CD4-positive, CD25-positive, alpha-beta regulatory T cell (primary cell): ENCODE results near the gene NR1I3. TPM values are rescaled to one million over a fixed set of nuclear protein-coding genes. Genes with fewer than 3 reads are reported as not detected.

ENCODE experiments used
- ATAC-seq, 2 donors: fragments of 150-1000 bp; cut with Tn5 transposase; one replicate each; pipeline ENCODE4 v1.10.0; 2021; ENCODE audit warnings: low read depth in 2 of 2, moderate number of reproducible peaks in 2 of 2, moderate library complexity in 1 of 2
- DNase-seq, 3 donors: peaks; one replicate each; pipeline versions ENCODE4 v3.0.0 to v3.0.0-alpha.2; 2012 to 2022; ENCODE audit warnings: mixed read lengths in 1 of 3
- H3K27ac ChIP-seq: one replicate; pipeline ENCODE4 v1.7.0; 2013; ENCODE audit warnings: mild to moderate bottlenecking, low read length; ENCODE audit not compliant: insufficient read depth, poor library complexity, severe bottlenecking
- H3K27me3 ChIP-seq: one replicate; pipeline ENCODE4 v1.7.0; 2013; ENCODE audit warnings: low read length; ENCODE audit not compliant: control insufficient read depth, insufficient read depth
- H3K36me3 ChIP-seq: one replicate; pipeline ENCODE4 v1.7.0; 2013; ENCODE audit warnings: mild to moderate bottlenecking, low read length, moderate library complexity; ENCODE audit not compliant: control insufficient read depth, insufficient read depth
- H3K4me1 ChIP-seq: 2 replicates; pipeline ENCODE4 v1.7.0; 2013; ENCODE audit warnings: mild to moderate bottlenecking, low read length; ENCODE audit not compliant: insufficient read depth, control insufficient read depth, poor library complexity, severe bottlenecking
- H3K4me3 ChIP-seq: one replicate; pipeline ENCODE4 v1.7.0; 2013; ENCODE audit warnings: low read depth, mild to moderate bottlenecking, low read length, moderate library complexity
- H3K9me3 ChIP-seq, 2 experiments: 1 replicate in 1 of 2; 2 replicates in 1 of 2; pipeline ENCODE4 v1.7.0; 2013; ENCODE audit warnings: low read length in 2 of 2, mild to moderate bottlenecking in 1 of 2, moderate library complexity in 1 of 2; ENCODE audit not compliant: control insufficient read depth in 2 of 2
- H3K27ac Mint-ChIP-seq, 3 donors: one replicate each; pipeline ENCODE4 v1.8.0; 2020 to 2022; ENCODE audit warnings: mild to moderate bottlenecking in 3 of 3, mixed read lengths in 3 of 3, moderate library complexity in 2 of 3
- H3K27me3 Mint-ChIP-seq: one replicate; pipeline ENCODE4 v1.8.0; 2022; ENCODE audit warnings: mild to moderate bottlenecking, mixed read lengths
- H3K36me3 Mint-ChIP-seq: one replicate; pipeline ENCODE4 v1.8.0; 2020; ENCODE audit warnings: mixed read lengths
- H3K4me1 Mint-ChIP-seq, 4 donors: one replicate each; pipeline ENCODE4 v1.8.0; 2020 to 2022; ENCODE audit warnings: mixed read lengths in 4 of 4, mild to moderate bottlenecking in 1 of 4
- H3K4me3 Mint-ChIP-seq, 4 donors: one replicate each; pipeline ENCODE4 v1.8.0; 2020 to 2022; ENCODE audit warnings: mild to moderate bottlenecking in 4 of 4, mixed read lengths in 4 of 4, moderate library complexity in 3 of 4
- H3K9me3 Mint-ChIP-seq, 7 donors: one replicate each; pipeline ENCODE4 v1.8.0; 2020 to 2022; ENCODE audit warnings: mixed read lengths in 7 of 7, mild to moderate bottlenecking in 3 of 7, moderate library complexity in 2 of 7
- polyA plus RNA-seq, 4 donors: library from polyadenylated mRNA; unstranded; fragments of 300-500 nt; fragmentation: Illumina TruSeq; gene quantifications; one replicate each; pipeline ENCODE4 v1.2.3, GENCODE V29; 2021
- total RNA-seq: library from RNA; stranded (reverse); gene quantifications from one replicate; pipeline ENCODE4 v1.2.3, GENCODE V29; 2022

Gene NR1I3
- total and polyA plus RNA-seq, 5 donors from 2014 or later: 0.21 TPM; not detected in 4

GRCh38 chr1:161216945-161217712, 20.9 kb downstream of the NR1I3 start:
- Mint-ChIP-seq H3K27ac (peak overlapping the region; percentile 87 to 98 (median 97)), H3K4me1 (peaks cover 0 to 69% (median 31%) of the 10 kb centered on the region in 4 donors), H3K27me3 (no peaks in the 10 kb centered on the region), H3K36me3 (peaks cover 22% of the 10 kb centered on the region), H3K9me3 (no peaks in the 10 kb centered on the region), H3K4me3 (peak overlapping the region; percentile 32 to 87 (median 72))
- DNase-seq (peak in 1 of 3 donors; percentile 49), ATAC-seq (peak; percentile 16 to 32)
- peaks cover 38% of the 10 kb centered on the region for H3K4me1 ChIP-seq
- no peaks in the 10 kb centered on the region for H3K27me3 ChIP-seq
- peak overlapping the region; percentile 34 for H3K4me3 ChIP-seq
- H3K27ac ChIP-seq: peak overlapping the region; percentile 62
- H3K36me3 ChIP-seq: peaks cover 19% of the 10 kb centered on the region
- no peaks in the 10 kb centered on the region for H3K9me3 ChIP-seq

DNA sequence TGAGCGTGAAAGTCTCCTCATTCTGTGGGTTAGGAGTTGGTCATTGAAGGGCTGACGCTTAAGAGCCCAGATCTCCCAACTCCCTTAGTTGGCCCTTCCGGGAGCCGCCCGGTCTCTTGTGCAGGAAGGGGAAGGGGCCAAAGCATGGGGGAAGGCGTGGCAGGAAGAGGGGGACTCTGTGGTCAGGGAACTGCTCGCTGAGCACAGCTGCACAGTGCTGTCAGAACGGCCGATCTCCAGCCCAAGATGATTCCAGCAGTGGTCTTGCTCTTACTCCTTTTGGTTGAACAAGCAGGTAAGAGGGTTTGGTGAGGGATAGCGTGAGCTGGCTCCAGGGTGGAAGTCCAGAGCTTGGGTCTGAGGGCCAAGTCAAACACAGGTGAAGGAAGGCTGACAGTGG, 22.9 kb downstream of the NR1I3 start, which contains the start of gene FCER1G:
FCER1G (plus strand) TSS at position 220 of the 400 bp plus-strand sequence; CDS start at position 247, 27 bp downstream.
- no peak for ATAC-seq
- Histone ChIP-seq H3K27ac (no peak within 1 kb of the TSS), H3K9me3 (no peaks in the 10 kb centered on the region), H3K4me1 (peaks cover 37% of the 10 kb centered on the region), H3K36me3 (peaks cover 39% of the 10 kb centered on the region), H3K4me3 (no peak within 1 kb of the TSS), H3K27me3 (no peaks in the 10 kb centered on the region)
- Mint-ChIP-seq H3K4me1 (peaks cover 0 to 62% (median 29%) of the 10 kb centered on the region in 4 donors), H3K36me3 (peaks cover 32% of the 10 kb centered on the region), H3K9me3 (no peaks in the 10 kb centered on the region), H3K4me3 (peak within 1 kb of the TSS; percentile 27 to 84 (median 70)), H3K27ac (peak within 1 kb of the TSS; percentile 83 to 91 (median 87)), H3K27me3 (no peaks in the 10 kb centered on the region)
- peak in 1 of 3 donors; percentile 43 for DNase-seq

GRCh38 chr1:161214369-161214768, 23.6 kb downstream of the NR1I3 start:
- Histone ChIP-seq H3K9me3 (no peaks in the 10 kb centered on the region), H3K27ac (no peak overlapping the region), H3K4me3 (no peak overlapping the region), H3K36me3 (peaks cover 46% of the 10 kb centered on the region), H3K27me3 (no peaks in the 10 kb centered on the region), H3K4me1 (peaks cover 36% of the 10 kb centered on the region)
- peak overlapping the region in 3 of 4 donors; percentile 27 to 84 (median 61) for H3K4me3 Mint-ChIP-seq
- DNase-seq: no peak
- H3K27me3 Mint-ChIP-seq: no peaks in the 10 kb centered on the region
- no peaks in the 10 kb centered on the region for H3K9me3 Mint-ChIP-seq
- peaks cover 0 to 62% (median 32%) of the 10 kb centered on the region in 4 donors for H3K4me1 Mint-ChIP-seq
- H3K36me3 Mint-ChIP-seq: peaks cover 36% of the 10 kb centered on the region
- ATAC-seq: no peak
- H3K27ac Mint-ChIP-seq: peak overlapping the region; percentile 7 to 91 (median 67)

DNA sequence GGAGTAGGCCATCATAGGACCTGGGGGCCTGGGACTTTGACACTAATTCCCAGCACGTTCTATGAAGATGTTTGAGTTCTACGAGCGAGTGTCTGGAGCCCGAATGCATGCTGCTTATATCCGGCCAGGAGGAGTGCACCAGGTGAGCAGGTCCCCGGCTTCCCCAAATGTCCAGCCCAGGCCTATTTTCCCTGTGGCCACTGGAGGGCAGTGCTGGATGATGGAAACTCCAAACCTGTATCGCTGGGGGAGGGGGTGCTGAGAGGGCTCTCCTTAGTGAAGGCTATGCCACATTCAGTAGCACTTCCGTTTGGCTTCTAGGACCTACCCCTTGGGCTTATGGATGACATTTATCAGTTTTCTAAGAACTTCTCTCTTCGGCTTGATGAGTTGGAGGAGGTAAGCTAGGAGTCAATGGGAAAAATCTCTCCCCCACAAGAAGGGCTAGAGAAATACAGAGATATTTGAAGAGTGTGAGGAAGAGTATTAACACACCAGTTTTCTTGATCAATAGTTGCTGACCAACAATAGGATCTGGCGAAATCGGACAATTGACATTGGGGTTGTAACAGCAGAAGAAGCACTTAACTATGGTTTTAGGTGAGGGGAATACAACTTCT, 28.1 kb downstream of the NR1I3 start:
- Mint-ChIP-seq H3K27me3 (no peaks in the 10 kb centered on the region), H3K36me3 (peaks cover 49% of the 10 kb centered on the region), H3K4me1 (peaks cover 11 to 55% (median 39%) of the 10 kb centered on the region in 4 donors), H3K4me3 (peak overlapping the region in 1 of 4 donors; percentile 20), H3K9me3 (no peaks in the 10 kb centered on the region), H3K27ac (peak overlapping the region; percentile 59 to 97 (median 87))
- H3K4me3 ChIP-seq: no peak overlapping the region
- peaks cover 78% of the 10 kb centered on the region for H3K36me3 ChIP-seq
- peak overlapping the region; percentile 16 for H3K27ac ChIP-seq
- peak; percentile 83 to 87 for ATAC-seq
- no peaks in the 10 kb centered on the region for H3K27me3 ChIP-seq
- peaks cover 23% of the 10 kb centered on the region for H3K4me1 ChIP-seq
- DNase-seq: peak; percentile 61 to 84 (median 79)
- H3K9me3 ChIP-seq: no peaks in the 10 kb centered on the region

GRCh38 chr1:161207173-161207572, 30.8 kb downstream of the NR1I3 start:
- H3K36me3 Mint-ChIP-seq: peaks cover 41% of the 10 kb centered on the region
- peak overlapping the region in 1 of 3 donors; percentile 46 for H3K27ac Mint-ChIP-seq
- peaks cover 68% of the 10 kb centered on the region for H3K36me3 ChIP-seq
- ATAC-seq: no peak
- no peaks in the 10 kb centered on the region for H3K9me3 ChIP-seq
- no peak overlapping the region for H3K4me3 Mint-ChIP-seq
- peaks cover 4% of the 10 kb centered on the region for H3K27me3 Mint-ChIP-seq
- DNase-seq: peak in 1 of 3 donors; percentile 56
- H3K27me3 ChIP-seq: no peaks in the 10 kb centered on the region
- H3K9me3 Mint-ChIP-seq: no peaks in the 10 kb centered on the region
- peaks cover 42% of the 10 kb centered on the region for H3K4me1 ChIP-seq
- H3K27ac ChIP-seq: no peak overlapping the region
- H3K4me1 Mint-ChIP-seq: peaks cover 21 to 69% (median 48%) of the 10 kb centered on the region in 4 donors
- no peak overlapping the region for H3K4me3 ChIP-seq

GRCh38 chr1:161206411-161207140, 31.4 kb downstream of the NR1I3 start:
- no peak for DNase-seq
- H3K4me3 Mint-ChIP-seq: peak overlapping the region in 2 of 4 donors; percentile 61 to 98
- Histone ChIP-seq H3K27ac (no peak overlapping the region), H3K27me3 (no peaks in the 10 kb centered on the region), H3K4me1 (peaks cover 46% of the 10 kb centered on the region), H3K4me3 (no peak overlapping the region), H3K9me3 (no peaks in the 10 kb centered on the region), H3K36me3 (peaks cover 62% of the 10 kb centered on the region)
- peaks cover 4% of the 10 kb centered on the region for H3K27me3 Mint-ChIP-seq
- H3K9me3 Mint-ChIP-seq: no peaks in the 10 kb centered on the region
- no peak for ATAC-seq
- peaks cover 36% of the 10 kb centered on the region for H3K36me3 Mint-ChIP-seq
- peak overlapping the region in 2 of 3 donors; percentile 58 to 72 for H3K27ac Mint-ChIP-seq
- peaks cover 26 to 75% (median 51%) of the 10 kb centered on the region in 4 donors for H3K4me1 Mint-ChIP-seq
